ENCODE data around the gene NHSL1.

GRCh38 chr6:138527411-138528088 lies 28.3 kb upstream of the NHSL1 start:
- no peak for TF ChIP-seq CTCF (IDR thresholded peaks at IDR 0.05)
- no peak for TF ChIP-seq POLR2A (IDR thresholded peaks at IDR 0.05)

All from sigmoid colon (tissue), 3 donors.